H1 (cell line): ENCODE measurements around the gene NDUFV1. TPM values are rescaled to one million over a fixed set of nuclear protein-coding genes. Genes with fewer than 3 reads are reported as not detected.
A peak's percentile ranks its signal among the peaks of the same experiment; 100 is the strongest.

Experiments
- CTCF ChIA-PET: fragments of 300-600 bp; sonication (Branson Sonifier 250); formaldehyde crosslinking; loops from one replicate; lab custom pipeline; 2021; ENCODE audit not compliant: partially characterized antibody; lab: Charles Lee
- POLR2A ChIA-PET: fragments of 300-600 bp; sonication (Branson Sonifier 250); formaldehyde crosslinking; loops from one replicate; lab custom pipeline; 2021; ENCODE audit warnings: inconsistent platforms; ENCODE audit not compliant: partially characterized antibody; lab: Charles Lee
- DNase-seq, 2 experiments: peaks; one replicate each; pipeline versions ENCODE4 v3.0.0 to v3.0.0-alpha.2; 2010 to 2022; ENCODE audit warnings: low spot score in 2 of 2, low read depth in 1 of 2, mixed read lengths in 1 of 2
- FAIRE-seq: peaks from 2 replicates; lab custom pipeline; 2011; peaks lifted over from hg19 to GRCh38; lab: Jason Lieb, UNC
- H2AFZ ChIP-seq: 2 replicates; pipeline ENCODE4 v1.8.1; 2012; ENCODE audit warnings: low read length, inconsistent platforms
- H2AK5ac ChIP-seq: 2 replicates; pipeline ENCODE4 v1.6.1; 2013; ENCODE audit warnings: low read depth, low read length
- H2BK120ac ChIP-seq: replicated peaks from 2 replicates; pipeline ENCODE3; 2013; ENCODE audit warnings: low read depth, low read length, inconsistent platforms
- H2BK12ac ChIP-seq: 2 replicates; pipeline ENCODE4 v1.6.1; 2013; ENCODE audit warnings: low read depth, low read length
- H2BK15ac ChIP-seq: 2 replicates; pipeline ENCODE4 v1.6.1; 2013; ENCODE audit warnings: low read length
- H2BK20ac ChIP-seq: 2 replicates; pipeline ENCODE4 v1.6.1; 2013; ENCODE audit warnings: low read length
- H2BK5ac ChIP-seq: 2 replicates; pipeline ENCODE4 v1.6.1; 2013; ENCODE audit warnings: low read depth, low read length
- H3K14ac ChIP-seq: 2 replicates; pipeline ENCODE4 v1.6.1; 2013; ENCODE audit warnings: inconsistent platforms; ENCODE audit not compliant: insufficient read length
- H3K18ac ChIP-seq: 2 replicates; pipeline ENCODE4 v1.6.1; 2013; ENCODE audit warnings: low read length; ENCODE audit errors: extremely low read depth
- H3K23ac ChIP-seq: 2 replicates; pipeline ENCODE4 v1.6.1; 2013; ENCODE audit warnings: inconsistent platforms; ENCODE audit not compliant: insufficient read length
- H3K23me2 ChIP-seq: 2 replicates; pipeline ENCODE4 v1.6.1; 2013; ENCODE audit warnings: low read depth, low read length
- H3K27ac ChIP-seq: 2 replicates; pipeline ENCODE4 v1.6.1; 2011; ENCODE audit warnings: low read depth, low read length, inconsistent platforms
- H3K27me3 ChIP-seq, 4 experiments: replicated peaks in 1 of 4; 1 replicate in 1 of 4; 2 replicates in 3 of 4; pipeline versions ENCODE4 v1.6.1 to v1.8.1; 2011 to 2013; ENCODE audit warnings: low read length in 3 of 4, mild to moderate bottlenecking in 3 of 4, inconsistent platforms in 2 of 4, mixed read lengths in 2 of 4, moderate library complexity in 1 of 4; ENCODE audit not compliant: control insufficient read depth in 3 of 4, insufficient read depth in 3 of 4; ENCODE audit errors: extremely low read depth in 1 of 4
- H3K36me3 ChIP-seq, 4 experiments: 2 replicates each; pipeline versions ENCODE4 v1.6.1 to v1.8.1; 2011 to 2013; ENCODE audit warnings: mild to moderate bottlenecking in 4 of 4, low read length in 3 of 4, moderate library complexity in 2 of 4, control low read depth in 1 of 4, inconsistent platforms in 1 of 4; ENCODE audit not compliant: insufficient read depth in 4 of 4, control insufficient read depth in 2 of 4
- H3K4ac ChIP-seq: replicated peaks from 2 replicates; pipeline ENCODE3; 2013; ENCODE audit warnings: low read length, low read depth, mixed read lengths, inconsistent platforms; ENCODE audit not compliant: insufficient read length
- H3K4me1 ChIP-seq, 4 experiments: replicated peaks in 1 of 4; 1 replicate in 1 of 4; 2 replicates in 3 of 4; pipeline versions ENCODE4 v1.6.1 to v1.8.1; 2011 to 2013; ENCODE audit warnings: low read length in 3 of 4, inconsistent platforms in 2 of 4, mixed read lengths in 1 of 4; ENCODE audit not compliant: insufficient read depth in 4 of 4, control insufficient read depth in 3 of 4
- H3K4me2 ChIP-seq, 2 experiments: 2 replicates each; pipeline versions ENCODE4 v1.6.1 to v1.8.1; 2011 to 2013; ENCODE audit warnings: low read depth in 2 of 2, low read length in 2 of 2, control low read depth in 1 of 2, inconsistent platforms in 1 of 2, mild to moderate bottlenecking in 1 of 2; ENCODE audit not compliant: insufficient read depth in 1 of 2
- H3K4me3 ChIP-seq, 4 experiments: fragments of 200-600, 300-600 bp in 1 of 4; sonication (generic), shearing (Covaris generic), sonication (Bioruptor Twin) in 1 of 4; 2 replicates each; pipeline versions ENCODE4 v1.5.1 to v1.8.1; 2011 to 2016; ENCODE audit warnings: low read length in 4 of 4, low read depth in 3 of 4, control low read depth in 2 of 4, inconsistent platforms in 2 of 4, mild to moderate bottlenecking in 2 of 4, mixed read lengths in 1 of 4, moderate library complexity in 1 of 4; ENCODE audit not compliant: insufficient read depth in 2 of 4; ENCODE audit errors: extremely low read depth in 1 of 4
- H3K56ac ChIP-seq: replicated peaks from 2 replicates; pipeline ENCODE3; 2013; ENCODE audit warnings: low read depth, mild to moderate bottlenecking, mixed read lengths, low read length, inconsistent platforms; ENCODE audit not compliant: insufficient read length
- H3K79me1 ChIP-seq: 2 replicates; pipeline ENCODE4 v1.6.1; 2013; ENCODE audit warnings: low read depth, low read length, control low read depth
- H3K79me2 ChIP-seq, 2 experiments: 2 replicates each; pipeline versions ENCODE4 v1.6.1 to v1.8.1; 2012 to 2013; ENCODE audit warnings: low read length in 2 of 2, mild to moderate bottlenecking in 2 of 2, inconsistent platforms in 1 of 2; ENCODE audit not compliant: insufficient read depth in 2 of 2, control insufficient read depth in 1 of 2
- H3K9ac ChIP-seq, 4 experiments: replicated peaks in 1 of 4; 1 replicate in 1 of 4; 2 replicates in 3 of 4; pipeline versions ENCODE4 v1.6.1 to v1.8.1; 2011 to 2013; ENCODE audit warnings: low read depth in 3 of 4, low read length in 3 of 4, control low read depth in 2 of 4, mild to moderate bottlenecking in 2 of 4, moderate library complexity in 2 of 4, inconsistent platforms in 1 of 4; ENCODE audit errors: extremely low read depth in 1 of 4
- H3K9me3 ChIP-seq, 2 experiments: 2 replicates each; pipeline versions ENCODE4 v1.6.1 to v1.8.1; 2012 to 2013; ENCODE audit warnings: mild to moderate bottlenecking in 2 of 2, moderate library complexity in 2 of 2, control low read depth in 1 of 2, inconsistent platforms in 1 of 2, low read depth in 1 of 2, low read length in 1 of 2, mixed read lengths in 1 of 2; ENCODE audit not compliant: insufficient read depth in 2 of 2
- H4K20me1 ChIP-seq, 2 experiments: replicated peaks in 1 of 2; 2 replicates each; pipeline versions ENCODE3 to v1.8.1; 2011 to 2013; ENCODE audit warnings: inconsistent platforms in 2 of 2, low read length in 2 of 2, mild to moderate bottlenecking in 1 of 2; ENCODE audit not compliant: insufficient read depth in 2 of 2, control insufficient read depth in 1 of 2
- H4K5ac ChIP-seq: 2 replicates; pipeline ENCODE4 v1.6.1; 2013; ENCODE audit warnings: low read length, low read depth, mixed read lengths, inconsistent platforms; ENCODE audit not compliant: insufficient read length
- H4K8ac ChIP-seq: 2 replicates; pipeline ENCODE4 v1.8.0; 2013; ENCODE audit warnings: mild to moderate bottlenecking, moderate library complexity, low read length, inconsistent platforms; ENCODE audit not compliant: insufficient read depth; ENCODE audit errors: extremely low read depth
- H4K91ac ChIP-seq: replicated peaks from 2 replicates; pipeline ENCODE3; 2013; ENCODE audit warnings: low read length, mixed read lengths, inconsistent platforms; ENCODE audit not compliant: insufficient read length
- ASH2L ChIP-seq: fragments of 200-600, 300-600 bp; sonication (generic); IDR thresholded peaks from one replicate; pipeline ENCODE4 v1.7.1; 2017; ENCODE audit warnings: low read length
- CHD2 ChIP-seq: IDR thresholded peaks from 2 replicates; pipeline ENCODE4 v1.6.1; 2012; ENCODE audit warnings: low read length, improper control_type of control experiment
- JUN ChIP-seq: IDR thresholded peaks from 2 replicates; pipeline ENCODE4 v1.6.1; 2011; ENCODE audit warnings: low read depth, mild to moderate bottlenecking, improper control_type of control experiment, low read length
- KDM1A ChIP-seq: fragments of 200-600, 300-600 bp; sonication (generic); IDR thresholded peaks from 2 replicates; pipeline ENCODE4 v1.7.1; 2016; ENCODE audit warnings: mild to moderate bottlenecking, low read length, borderline replicate concordance
- KDM4A ChIP-seq: IDR thresholded peaks from one replicate; pipeline ENCODE4 v1.7.1; 2012; ENCODE audit warnings: low read depth, mild to moderate bottlenecking, moderate library complexity, low read length, inconsistent platforms; ENCODE audit not compliant: severe bottlenecking
- MAX ChIP-seq: IDR thresholded peaks from 2 replicates; pipeline ENCODE4 v1.6.1; 2012; ENCODE audit warnings: inconsistent platforms
- PHF8 ChIP-seq: fragments of 200-600 bp; sonication (generic); conservative IDR thresholded peaks from 2 replicates; pipeline ENCODE4 v1.7.1; 2012; ENCODE audit warnings: low read depth, mild to moderate bottlenecking, inconsistent platforms, low read length, moderate library complexity
- POLR2AphosphoS5 ChIP-seq: IDR thresholded peaks from 2 replicates; pipeline ENCODE4 v1.6.1; 2011; ENCODE audit warnings: low read depth, low read length
- RAD21 ChIP-seq, 2 experiments: IDR thresholded peaks in 1 of 2; conservative IDR thresholded peaks in 1 of 2; 2 replicates each; pipeline ENCODE4 v1.6.1; 2011; ENCODE audit warnings: low read depth in 2 of 2, low read length in 2 of 2, improper control_type of control experiment in 1 of 2, inconsistent platforms in 1 of 2, mild to moderate bottlenecking in 1 of 2, moderate library complexity in 1 of 2
- SP4 ChIP-seq: IDR thresholded peaks from 2 replicates; pipeline ENCODE4 v1.6.1; 2012; ENCODE audit warnings: low read length, inconsistent platforms
- TBP ChIP-seq: IDR thresholded peaks from 2 replicates; pipeline ENCODE4 v1.6.1; 2011; ENCODE audit warnings: low read depth, low read length, improper control_type of control experiment
- WGBS, 2 experiments: shearing (Covaris generic) in 1 of 2; methylation state at CpG; one replicate each; pipeline versions ENCODE4 v1.1.6 to v1.1.7; 2013 to 2015; ENCODE audit warnings: low lambda C conversion rate in 2 of 2, mixed read lengths in 2 of 2, inconsistent platforms in 1 of 2, low coverage in 1 of 2, missing lambda C conversion rate in 1 of 2; ENCODE audit not compliant: insufficient replicate concordance in 2 of 2, insufficient coverage in 1 of 2, insufficient read length in 1 of 2; ENCODE audit errors: extremely low coverage in 1 of 2, missing lambda C conversion rate in 1 of 2; 5-methylcytosine and 5-hydroxymethylcytosine counted together
- polyA plus RNA-seq, 7 experiments: library from polyadenylated mRNA; depleted of rRNA in 3 of 7; stranded (reverse) in 5 of 7; unstranded in 2 of 7; fragments of >200 nt in 5 of 7; fragments of 200-250 nt in 2 of 7; gene quantifications; 1 replicate in 5 of 7; 2 replicates in 1 of 7; 4 replicates in 1 of 7; pipeline versions ENCODE4 v1.2.1 to v1.2.3, GENCODE V29; 2011 to 2013; ENCODE audit warnings: missing spikeins in 2 of 7, mixed read lengths in 2 of 7
- total RNA-seq: library from RNA; stranded (reverse); fragmentation: NEBNext Ultra II Directional; extraction: Animal tissue kit (Norgen Biotek cat#: 25700); gene quantifications from 2 replicates; pipeline ENCODE4 v1.2.1, GENCODE V29; 2021

The NDUFV1 gene
- total and polyA plus RNA-seq, 2 of the 8 experiments (the other 6 are each of a cell fraction or from before 2014, with no cell fraction given): 125 to 131 TPM

- Histone ChIP-seq H3K9ac (peak overlapping the region; percentile 37 to 71 (median 50); a peak in 6 of 7 replicates), H3K23ac (no peak overlapping the region), H4K5ac (no peak overlapping the region), H3K56ac (peak overlapping the region; percentile 39), H2BK120ac (no peak overlapping the region), H3K23me2 (peaks cover 2% of the 10 kb centered on the region; the same call in 1 of the 2 replicates), H3K27me3 (no peaks in the 10 kb centered on the region; a peak in 1 of 7 replicates), H3K27ac (peak overlapping the region; percentile 35; the same call in 1 of the 2 replicates), H3K4ac (peak overlapping the region; percentile 73), H2AK5ac (no peak overlapping the region; the same call in 1 of the 2 replicates), H3K14ac (no peak overlapping the region), H2BK12ac (no peak overlapping the region; the same call in 1 of the 2 replicates), H2BK20ac (no peak overlapping the region), H3K36me3 (peaks cover 0 to 7% (median 0%) of the 10 kb centered on the region in 4 experiments; a peak in 1 of 8 replicates), H3K79me2 (no peaks in the 10 kb centered on the region), H3K79me1 (no peaks in the 10 kb centered on the region), H3K9me3 (no peaks in the 10 kb centered on the region), H2BK5ac (peak overlapping the region; percentile 40; the same call in 1 of the 2 replicates), H2BK15ac (no peak overlapping the region), H3K18ac (peak overlapping the region; percentile 83), H4K8ac (peak overlapping the region; percentile 66), H3K4me3 (peak overlapping the region; percentile 51 to 84 (median 78)), H4K91ac (no peak overlapping the region), H4K20me1 (no peaks in the 10 kb centered on the region), H3K4me1 (peaks cover 0 to 29% (median 18%) of the 10 kb centered on the region in 4 experiments; a peak in 6 of 7 replicates), H2AFZ (no peak overlapping the region), H3K4me2 (peak overlapping the region; percentile 37 to 83)
- 2% methylated on average over 33 of the region's 70 CpGs; no CpG with 5 or more reads in 1 of the 2 experiments for WGBS, 2 experiments
- FAIRE-seq: no peak
- CTCF ChIA-PET: interaction anchor here (0.6 to 10.1 kb wide), 23 partner anchors 9 to 171 kb away, joined by 3 to 117 read pairs (median 4); partner anchors contain the start of genes CABP2 and TBX10
- DNase-seq: peak; percentile 95 to 98
- POLR2A ChIA-PET: interaction anchor here (0.6 to 11.7 kb wide), 10 partner anchors 9 to 1733 kb away, joined by 3 to 194 read pairs (median 4); partner anchors contain the start of genes GSTP1 and TBX10
- TF ChIP-seq JUN: no peak
- peak; percentile 8; the same call in 1 of the 2 replicates for TF ChIP-seq MAX
- TF ChIP-seq POLR2AphosphoS5: peak; percentile 76
- TF ChIP-seq KDM1A: no peak
- TF ChIP-seq PHF8: peak; percentile 78
- peak; percentile 26; the same call in 1 of the 2 replicates for TF ChIP-seq TBP
- peak; percentile 30 for TF ChIP-seq KDM4A
- peak; percentile 66 for TF ChIP-seq ASH2L
- TF ChIP-seq CHD2: 0 out of 2 replicates have a peak, but pooled peaks have one; percentile 9
- peak; percentile 60 to 70 for TF ChIP-seq RAD21 (IDR thresholded peaks at IDR 0.05 in 1 of 2, conservative IDR thresholded peaks at IDR 0.05 in 1 of 2; ENCODE audit: low read depth in 2 of 2, low read length in 2 of 2)
- TF ChIP-seq SP4: no peak
These were observed 23.6 kb downstream of the NDUFV1 start for GRCh38 chr11:67630228-67630942.
